ENCODE measurements around the gene LARGE1. TPM values are rescaled to one million over a fixed set of nuclear protein-coding genes. Genes with fewer than 3 reads are reported as not detected.

The LARGE1 gene
- total and polyA plus RNA-seq, 8 donors: 4.1 to 29.3 (median 13.7) TPM

- DNase-seq: no peak
- Histone ChIP-seq H3K36me3 (no peaks in the 10 kb centered on the region), H3K4me1 (no peaks in the 10 kb centered on the region), H3K27me3 (no peaks in the 10 kb centered on the region), H3K9me3 (no peaks in the 10 kb centered on the region), H3K27ac (no peak overlapping the region), H3K4me3 (no peak overlapping the region)
- intact Hi-C loops (cut with DNase I): no loop called here
- no peak for TF ChIP-seq CTCF (IDR thresholded peaks at IDR 0.05)
- FAIRE-seq: no peak
- 32 to 49% methylated on average over 4 of the region's 4 CpGs for WGBS, 2 donors
- ATAC-seq: no peak
These were observed 36.8 kb upstream of the LARGE1 start for GRCh38 chr22:33957086-33957485.

GRCh38 chr22:33952776-33953175 is 32.5 kb upstream of the LARGE1 start:
- WGBS, 2 donors: 48 to 54% methylated on average over 4 of the region's 4 CpGs
- no peaks in the 10 kb centered on the region for H3K9me3 ChIP-seq
- intact Hi-C loops (cut with DNase I): no loop called here
- H3K36me3 ChIP-seq: no peaks in the 10 kb centered on the region
- no peaks in the 10 kb centered on the region for H3K27me3 ChIP-seq
- no peak for FAIRE-seq
- ATAC-seq: no peak
- no peak overlapping the region for H3K27ac ChIP-seq
- no peak for DNase-seq
- no peak overlapping the region for H3K4me3 ChIP-seq
- TF ChIP-seq CTCF (IDR thresholded peaks at IDR 0.05): no peak
- H3K4me1 ChIP-seq: no peaks in the 10 kb centered on the region

GRCh38 chr22:33940741-33941140 is 20.5 kb upstream of the LARGE1 start:
- no peak for DNase-seq
- no peak overlapping the region for H3K4me3 ChIP-seq
- no peak overlapping the region for H3K27ac ChIP-seq
- WGBS, 2 donors: 40 to 46% methylated on average over 5 of the region's 5 CpGs
- no peaks in the 10 kb centered on the region for H3K9me3 ChIP-seq
- FAIRE-seq: no peak
- peak in 1 of 4 donors; percentile 54 for ATAC-seq
- no peaks in the 10 kb centered on the region for H3K27me3 ChIP-seq
- TF ChIP-seq CTCF (IDR thresholded peaks at IDR 0.05): no peak
- no peaks in the 10 kb centered on the region for H3K36me3 ChIP-seq
- intact Hi-C loops (cut with DNase I): no loop called here
- no peaks in the 10 kb centered on the region for H3K4me1 ChIP-seq

GRCh38 chr22:33932997-33933396 is 12.7 kb upstream of the LARGE1 start:
- ATAC-seq (no peak), FAIRE-seq (no peak), DNase-seq (no peak)
- Histone ChIP-seq H3K4me3 (no peak overlapping the region), H3K27me3 (peaks cover 0 to 5% (median 0%) of the 10 kb centered on the region in 4 donors), H3K9me3 (no peaks in the 10 kb centered on the region), H3K27ac (no peak overlapping the region), H3K4me1 (no peaks in the 10 kb centered on the region), H3K36me3 (no peaks in the 10 kb centered on the region)
- WGBS, 2 donors: 84 to 98% methylated on average over 2 of the region's 2 CpGs
- intact Hi-C loops (cut with DNase I): no loop called here
- TF ChIP-seq CTCF (IDR thresholded peaks at IDR 0.05): no peak

- H3K27me3 ChIP-seq: peaks cover 0 to 6% (median 0%) of the 10 kb centered on the region in 4 donors
- TF ChIP-seq CTCF (IDR thresholded peaks at IDR 0.05): no peak
- no peaks in the 10 kb centered on the region for H3K9me3 ChIP-seq
- intact Hi-C loops (cut with DNase I): no loop called here
- H3K36me3 ChIP-seq: no peaks in the 10 kb centered on the region
- DNase-seq: no peak
- H3K27ac ChIP-seq: no peak overlapping the region
- ATAC-seq: no peak
- no peak overlapping the region for H3K4me3 ChIP-seq
- no peak for FAIRE-seq
- WGBS, 2 donors: 86 to 89% methylated on average over 1 of the region's 1 CpG
- no peaks in the 10 kb centered on the region for H3K4me1 ChIP-seq
These were observed 11.1 kb upstream of the LARGE1 start for GRCh38 chr22:33931406-33931805.
